IPS-NIHi11 (cell line): ENCODE measurements around the gene PCDH12.

Experiments
- DNase-seq: peaks from one replicate; pipeline ENCODE4 v3.0.0; 2012; ENCODE audit warnings: mixed read lengths, low spot score

PCDH12 gene

DNA sequence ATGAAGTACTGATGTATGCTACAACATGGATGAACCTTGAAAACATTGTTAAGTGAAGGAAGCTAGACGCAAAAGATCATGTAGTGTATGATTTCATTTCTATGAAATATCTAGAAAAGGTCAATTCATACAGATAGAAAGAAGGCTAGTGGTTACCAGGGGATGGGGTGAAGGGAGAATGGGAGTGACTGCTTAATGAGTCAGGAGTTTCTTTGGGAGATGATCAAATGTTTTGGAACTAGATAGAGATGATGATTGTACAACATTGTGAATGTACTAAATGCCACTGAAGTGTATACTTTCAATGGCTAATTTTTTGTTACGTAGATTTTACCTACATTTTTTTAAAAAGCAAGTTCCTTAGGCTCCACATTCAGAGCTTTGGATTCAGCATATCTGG, 49.2 kb downstream of the PCDH12 start:
- DNase-seq, result no peak

GRCh38 chr5:141906972-141907371, 51.0 kb downstream of the PCDH12 start:
- DNase-seq, result no peak

GRCh38 chr5:141906517-141906916, 51.5 kb downstream of the PCDH12 start:
- DNase-seq, result no peak

DNA sequence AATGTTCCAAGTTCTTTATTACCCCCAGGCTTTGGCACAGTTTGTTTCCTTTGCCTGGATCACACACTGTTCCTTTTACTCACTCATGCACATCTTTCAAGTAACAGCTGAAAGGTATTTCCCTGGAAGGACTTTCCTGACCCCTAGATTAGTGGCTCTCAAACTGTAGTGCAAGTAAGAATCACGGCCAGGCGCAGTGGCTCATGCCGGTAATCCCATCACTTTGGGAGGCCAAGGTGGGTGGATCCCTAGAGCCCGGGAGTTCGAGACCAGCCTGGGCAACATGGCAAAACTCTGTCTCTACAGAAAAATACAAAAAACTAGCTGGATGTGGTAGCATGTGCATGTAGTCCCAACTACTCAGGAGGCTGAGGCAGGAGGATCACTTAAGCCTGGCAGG, 53.5 kb downstream of the PCDH12 start:
- no peak for DNase-seq

DNA sequence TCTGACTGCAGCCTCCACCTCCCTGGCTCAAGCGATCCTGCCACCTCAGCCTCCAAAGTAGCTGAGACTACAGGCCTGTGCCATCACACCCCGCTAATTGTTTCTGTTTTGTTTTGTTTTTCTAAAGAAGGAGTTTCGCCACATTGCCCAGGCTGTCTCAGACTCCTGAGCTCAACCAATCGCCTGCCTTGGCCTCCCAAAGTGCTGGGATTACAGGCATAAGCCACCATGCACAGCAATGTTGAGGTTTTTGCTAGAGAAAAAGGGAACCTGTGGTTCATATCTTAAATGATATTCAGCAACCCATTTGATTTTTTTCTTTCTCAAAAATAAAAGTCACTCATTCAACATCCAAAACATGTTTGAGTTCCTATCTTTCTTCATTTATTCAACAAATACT, 54.7 kb downstream of the PCDH12 start:
- DNase-seq, result no peak

DNA sequence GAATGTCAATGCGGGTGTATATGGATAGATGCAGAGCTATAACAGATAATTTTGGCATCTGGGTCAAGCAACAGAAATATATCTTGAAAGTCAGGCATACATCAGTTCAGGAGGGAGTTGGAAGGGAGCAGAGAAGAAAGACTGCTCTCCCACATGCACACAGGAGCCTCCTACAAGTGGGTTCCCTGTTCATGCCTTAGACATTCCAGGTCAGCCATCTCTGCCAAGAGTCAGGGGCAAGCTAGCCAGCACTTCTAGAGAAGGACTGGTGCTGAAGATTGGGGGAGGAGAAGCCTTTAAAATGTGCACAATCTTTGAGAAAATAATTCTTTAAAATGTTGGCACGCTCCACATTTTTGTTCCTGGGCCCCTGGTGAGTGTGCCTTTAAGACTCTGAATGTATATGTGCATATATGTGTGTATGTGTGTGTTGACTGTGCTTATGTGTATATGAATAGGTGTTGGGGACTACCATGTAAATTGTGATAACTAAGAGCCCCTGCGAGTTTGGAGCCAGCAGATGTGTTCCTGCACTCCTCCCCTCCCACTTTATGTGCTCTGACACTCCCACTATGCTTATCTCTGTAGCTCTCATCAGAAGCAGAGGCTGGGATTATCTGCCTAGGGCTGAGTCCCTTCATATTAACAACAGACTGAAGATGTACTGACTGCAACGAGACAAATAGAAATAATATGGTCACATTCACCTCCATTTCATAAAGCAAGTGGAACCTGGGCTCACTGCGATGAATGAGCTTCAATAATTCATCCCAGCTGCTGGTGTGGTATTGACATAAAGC, 55.8 kb downstream of the PCDH12 start:
- no peak for DNase-seq

DNA sequence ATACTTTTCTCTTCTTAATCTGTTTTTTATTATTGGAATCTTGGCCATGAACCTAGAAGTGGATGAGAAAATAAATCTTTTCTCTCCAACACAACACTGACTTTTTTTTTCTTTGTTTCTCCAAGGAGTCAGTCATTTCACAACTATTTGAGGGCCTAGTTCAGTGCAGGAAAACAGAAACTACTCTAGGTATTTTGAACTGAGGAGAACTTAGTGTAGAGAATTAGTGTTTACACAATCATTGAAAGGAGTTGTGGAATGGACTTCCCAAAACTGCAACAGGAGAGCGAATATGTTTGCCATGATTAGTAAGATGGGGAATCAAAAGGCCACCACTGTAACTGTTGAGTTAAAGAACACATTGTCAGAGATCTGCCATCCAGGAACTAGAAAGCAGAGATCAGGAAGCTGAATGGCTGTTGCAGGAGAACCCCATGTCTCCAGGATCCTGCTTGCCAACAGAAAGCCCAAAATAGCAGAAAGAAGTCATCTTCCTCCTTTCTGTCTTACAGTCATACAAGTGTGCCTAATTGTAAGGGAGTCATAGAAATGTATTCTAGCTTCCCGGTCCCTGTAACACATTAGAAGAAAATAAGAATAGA, 59.5 kb downstream of the PCDH12 start:
- DNase-seq, result no peak

- DNase-seq, result no peak
Measured at GRCh38 chr5:141897425-141897824, 60.6 kb downstream of the PCDH12 start.
